ENCODE results near the gene PTPRN2.
"Not testable (repeated sequence)": the region's sequence is repeated elsewhere in the genome, so short reads cannot be mapped to it uniquely, and the experiment has no call there.

The PTPRN2 gene

DNA sequence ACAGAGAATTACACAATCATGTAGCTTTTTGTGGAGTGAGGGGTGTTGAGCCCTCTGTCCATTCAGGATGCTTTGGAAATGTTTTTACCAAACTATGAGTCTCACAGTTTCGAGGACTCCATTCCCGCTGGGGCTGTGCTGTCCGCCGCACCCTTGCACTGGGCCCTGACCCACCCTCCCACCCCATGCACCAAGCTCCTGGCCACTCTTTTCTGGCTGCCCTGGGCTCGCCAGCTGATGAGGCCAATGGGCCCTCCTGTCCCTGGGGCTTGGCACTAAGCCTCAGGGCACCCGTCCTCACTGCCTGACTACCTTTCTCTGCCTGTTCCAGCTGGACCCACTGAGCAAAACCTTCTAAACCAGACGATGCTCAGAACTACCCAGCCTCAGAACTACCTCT, 332.1 kb downstream of the PTPRN2 start:
- TF ChIP-seq, protein P1, sequence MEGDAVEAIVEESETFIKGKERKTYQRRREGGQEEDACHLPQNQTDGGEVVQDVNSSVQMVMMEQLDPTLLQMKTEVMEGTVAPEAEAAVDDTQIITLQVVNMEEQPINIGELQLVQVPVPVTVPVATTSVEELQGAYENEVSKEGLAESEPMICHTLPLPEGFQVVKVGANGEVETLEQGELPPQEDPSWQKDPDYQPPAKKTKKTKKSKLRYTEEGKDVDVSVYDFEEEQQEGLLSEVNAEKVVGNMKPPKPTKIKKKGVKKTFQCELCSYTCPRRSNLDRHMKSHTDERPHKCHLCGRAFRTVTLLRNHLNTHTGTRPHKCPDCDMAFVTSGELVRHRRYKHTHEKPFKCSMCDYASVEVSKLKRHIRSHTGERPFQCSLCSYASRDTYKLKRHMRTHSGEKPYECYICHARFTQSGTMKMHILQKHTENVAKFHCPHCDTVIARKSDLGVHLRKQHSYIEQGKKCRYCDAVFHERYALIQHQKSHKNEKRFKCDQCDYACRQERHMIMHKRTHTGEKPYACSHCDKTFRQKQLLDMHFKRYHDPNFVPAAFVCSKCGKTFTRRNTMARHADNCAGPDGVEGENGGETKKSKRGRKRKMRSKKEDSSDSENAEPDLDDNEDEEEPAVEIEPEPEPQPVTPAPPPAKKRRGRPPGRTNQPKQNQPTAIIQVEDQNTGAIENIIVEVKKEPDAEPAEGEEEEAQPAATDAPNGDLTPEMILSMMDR (IDR thresholded peaks at IDR 0.05; ENCODE audit: low read depth, low read length), result no peak
- no peak for DNase-seq (ENCODE audit: extremely low read depth, low read depth)

DNA sequence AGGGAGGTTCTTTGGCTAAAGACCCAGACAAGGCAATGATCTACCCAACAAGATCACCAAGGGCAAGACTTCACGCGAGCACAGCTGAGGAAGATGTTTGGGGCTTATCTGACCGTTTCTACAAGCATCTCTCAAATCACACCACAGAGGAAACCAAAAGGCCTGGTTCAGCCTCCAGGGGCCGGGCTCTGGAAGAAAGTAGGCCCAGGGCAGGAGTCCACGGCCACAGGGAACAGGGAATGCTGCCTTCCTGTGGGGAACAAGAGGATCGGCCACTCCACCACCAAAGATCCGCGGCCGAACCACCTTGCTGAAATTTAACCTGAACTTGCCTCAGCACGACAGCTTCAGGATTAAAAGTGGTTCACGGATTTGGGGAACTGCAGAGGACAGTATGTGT, 332.5 kb downstream of the PTPRN2 start:
- no peak for DNase-seq (ENCODE audit: extremely low read depth, low read depth)
- TF ChIP-seq, protein P1 (IDR thresholded peaks at IDR 0.05; ENCODE audit: low read depth, low read length), result no peak

DNA sequence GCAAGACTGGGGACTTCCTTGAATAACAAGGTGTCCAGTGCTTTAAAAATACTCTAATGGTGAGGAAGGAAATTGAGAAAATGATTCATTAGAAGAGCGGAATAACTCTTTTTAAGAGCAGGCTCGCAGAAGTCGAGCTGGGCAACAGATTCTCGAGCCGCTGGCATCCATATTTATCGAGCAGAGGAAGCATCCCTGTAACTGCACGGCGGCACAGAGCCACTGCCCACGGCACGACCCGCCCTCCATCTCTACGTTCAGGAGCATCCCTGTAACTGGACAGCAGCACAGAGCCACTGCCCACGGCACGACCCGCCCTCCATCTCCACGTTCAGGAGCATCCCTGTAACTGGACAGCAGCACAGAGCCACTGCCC, 334.0 kb downstream of the PTPRN2 start:
- not testable (repeated sequence) for DNase-seq (ENCODE audit: extremely low read depth, low read depth)

DNA sequence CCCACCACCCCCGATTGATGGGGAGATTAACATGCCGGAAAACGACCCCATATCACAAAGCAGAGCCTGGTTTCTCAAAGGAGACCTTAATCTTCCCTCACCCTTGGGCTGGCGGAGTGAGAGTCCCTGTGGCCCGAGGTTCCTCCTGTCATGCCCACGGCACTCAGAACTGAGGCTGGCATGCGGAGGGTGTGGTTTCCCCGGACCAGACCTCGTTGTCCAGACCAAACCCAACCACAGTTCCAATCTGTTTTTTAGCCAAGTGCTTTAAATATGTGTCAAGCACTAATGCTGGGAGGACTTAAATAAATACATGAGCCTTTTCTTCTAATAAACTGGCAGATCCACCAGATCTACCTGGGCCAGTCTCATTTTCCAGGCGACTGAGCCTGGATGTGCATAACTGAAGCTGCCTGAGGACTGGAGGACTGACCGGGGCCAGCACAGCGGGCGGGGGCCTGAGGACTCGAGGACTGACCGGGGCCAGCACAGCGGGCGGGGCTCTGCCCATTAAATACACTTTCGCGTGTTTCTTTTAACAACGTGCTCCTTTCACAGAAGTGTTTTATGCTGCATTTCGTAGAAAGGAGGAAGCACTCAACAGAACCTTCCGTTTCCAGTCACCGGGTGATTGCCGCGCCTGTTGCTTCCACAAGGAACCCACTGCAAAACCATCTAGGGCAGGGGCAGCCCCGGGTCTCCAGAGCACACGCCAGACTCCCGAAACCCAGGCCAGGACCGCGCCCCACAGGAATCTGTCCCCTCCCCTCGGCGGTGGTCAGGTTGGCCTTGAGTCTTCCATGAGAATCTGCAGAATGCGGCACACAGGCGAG, 334.6 kb downstream of the PTPRN2 start:
- TF ChIP-seq, protein P1 (IDR thresholded peaks at IDR 0.05; ENCODE audit: low read depth, low read length), result no peak
- DNase-seq (ENCODE audit: extremely low read depth, low read depth), result no peak

DNA sequence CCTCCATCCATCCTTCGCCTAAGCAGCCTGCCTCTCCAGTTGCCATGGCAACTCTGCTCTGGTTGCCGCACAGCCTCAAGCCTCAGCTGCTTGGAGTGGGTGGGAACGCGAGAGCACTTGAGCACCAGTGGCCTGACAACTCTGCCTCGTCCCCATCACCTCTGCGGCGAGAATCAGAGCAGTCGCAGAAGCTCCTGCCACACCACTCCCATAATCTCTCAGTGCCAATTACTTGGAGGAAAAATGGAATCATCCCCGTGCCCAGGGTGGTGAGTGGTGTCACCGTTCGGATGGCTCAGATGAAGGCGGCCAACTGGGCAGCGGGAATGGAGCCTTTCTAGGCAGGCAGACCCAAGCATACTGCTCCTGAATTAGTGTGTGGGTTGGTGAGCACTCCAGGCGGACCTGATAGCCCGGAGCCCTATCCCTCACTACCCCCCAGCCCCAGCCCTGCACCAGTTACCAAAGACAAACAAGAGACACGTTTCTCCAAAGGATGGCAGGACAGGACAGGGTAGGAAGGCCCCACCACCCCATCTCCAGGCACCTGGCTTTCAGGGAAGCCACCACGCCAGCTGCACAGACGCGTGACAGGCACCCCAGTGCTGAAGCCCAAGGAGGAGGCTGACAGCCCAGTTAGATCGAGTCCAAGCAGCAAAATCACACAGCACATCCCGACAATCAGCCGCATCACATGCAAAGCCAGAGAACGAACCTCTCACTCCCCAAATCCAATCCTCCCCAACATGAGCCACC, 335.4 kb downstream of the PTPRN2 start:
- TF ChIP-seq, protein P1 (IDR thresholded peaks at IDR 0.05; ENCODE audit: low read depth, low read length), result no peak
- DNase-seq (ENCODE audit: extremely low read depth, low read depth), result no peak

DNA sequence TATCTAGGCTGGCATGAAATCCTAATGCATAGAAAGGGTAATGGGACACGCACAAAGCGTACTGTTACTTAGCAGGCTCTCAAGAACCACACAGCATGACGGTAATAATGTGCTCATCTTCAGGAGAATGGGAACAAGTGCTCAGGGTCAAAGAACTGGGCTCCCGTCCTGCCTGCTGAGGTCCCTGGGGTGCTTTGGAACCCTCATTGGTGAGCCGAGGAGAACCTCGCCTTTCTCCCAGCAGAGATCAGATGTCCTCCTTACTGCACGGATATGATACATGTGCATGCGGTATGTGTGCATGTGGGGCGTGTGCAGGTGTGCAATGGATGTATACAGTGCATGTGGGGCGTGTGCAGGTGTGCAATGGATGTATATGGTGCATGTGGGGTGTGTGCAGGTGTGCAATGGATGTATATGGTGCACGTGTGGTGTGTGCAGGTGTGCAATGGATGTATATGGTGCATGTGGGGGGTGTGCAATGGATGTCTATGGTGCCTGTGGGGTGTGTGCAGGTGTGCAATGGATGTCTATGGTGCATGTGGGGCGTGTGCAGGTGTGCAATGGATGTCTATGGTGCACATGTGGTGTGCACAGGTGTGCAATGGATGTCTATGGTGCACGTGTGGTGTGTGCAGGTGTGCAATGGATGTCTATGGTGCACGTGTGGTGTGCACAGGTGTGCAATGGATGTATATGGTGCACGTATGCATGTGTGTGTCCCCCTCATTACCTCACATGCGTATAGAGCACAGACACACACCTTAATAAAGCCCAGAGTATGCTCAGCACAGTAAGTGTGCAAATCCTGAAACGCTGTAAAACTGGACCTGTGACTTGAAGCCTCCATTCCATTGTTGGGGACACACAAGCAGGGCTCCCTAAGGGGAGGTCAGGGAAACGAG, 336.3 kb downstream of the PTPRN2 start:
- no peak for DNase-seq (ENCODE audit: extremely low read depth, low read depth)
- TF ChIP-seq, protein P1 (IDR thresholded peaks at IDR 0.05; ENCODE audit: low read depth, low read length), result no peak

DNA sequence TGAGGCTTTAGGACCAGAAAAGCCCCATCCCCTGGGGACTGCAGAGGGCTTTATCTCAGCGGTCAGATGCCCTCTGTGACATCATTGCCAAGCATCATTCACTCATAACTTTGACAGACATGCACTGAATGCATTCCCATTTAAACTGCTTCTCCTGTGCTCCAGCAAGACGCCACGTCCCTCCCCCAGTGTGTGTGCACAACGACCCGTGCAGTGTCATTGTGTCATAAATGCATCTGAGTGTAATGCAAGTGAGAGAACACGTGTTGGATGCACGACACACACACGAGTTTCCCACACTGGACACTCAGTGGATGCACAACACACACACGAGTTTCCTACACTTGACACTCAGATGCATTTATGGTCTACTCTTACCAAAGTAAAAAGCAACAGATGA, 337.9 kb downstream of the PTPRN2 start:
- TF ChIP-seq, protein P1 (IDR thresholded peaks at IDR 0.05; ENCODE audit: low read depth, low read length), result no peak

More for the DNA sequence above, 337.9 kb downstream of the PTPRN2 start:
- DNase-seq (ENCODE audit: extremely low read depth, low read depth), result no peak

Data from AG09319 (cell line).